K562 (cell line): Measurements from ENCODE around the gene ZYG11A.

Experiments used
- ESRRA ChIP-seq: fragments of 450-650 bp; IDR thresholded peaks from 2 replicates; pipeline ENCODE4 v1.6.1; 2014; ENCODE audit warnings: low read depth, mild to moderate bottlenecking, moderate library complexity, borderline replicate concordance
- GABPA ChIP-seq: fragments of 200-800 bp; sonication (Bioruptor generic); conservative IDR thresholded peaks from 2 replicates; pipeline ENCODE4 v1.6.1; 2016; ENCODE audit warnings: low read depth, missing genetic modification characterization, missing compliant biosample characterization
- ZBTB7A ChIP-seq: IDR thresholded peaks from 2 replicates; pipeline ENCODE4 v1.6.1; 2011; ENCODE audit warnings: low read depth, mild to moderate bottlenecking, low read length, moderate library complexity, borderline replicate concordance; ENCODE audit not compliant: control insufficient read depth
- ZNF232 ChIP-seq: sonication (generic); formaldehyde crosslinking; IDR thresholded peaks from 2 replicates; pipeline ENCODE4 v1.8.0; 2022; ENCODE audit warnings: mild to moderate bottlenecking, missing genetic modification reagents
- ZNF444 ChIP-seq: fragments of 250-450 bp; sonication (Bioruptor Pico); IDR thresholded peaks from 2 replicates; pipeline ENCODE4 v1.4.0; 2020; ENCODE audit warnings: mild to moderate bottlenecking, moderate library complexity
- TF ChIP-seq, protein P1 (sequence below): sonication (generic); formaldehyde crosslinking; IDR thresholded peaks from 2 replicates; pipeline ENCODE4 v1.8.1; 2022; ENCODE audit warnings: missing genetic modification reagents
- TF ChIP-seq, protein P2 (sequence below): IDR thresholded peaks from 3 replicates; pipeline ENCODE4 v1.6.1; 2011; ENCODE audit warnings: borderline replicate concordance, mild to moderate bottlenecking, moderate library complexity; ENCODE audit not compliant: insufficient read length; ENCODE audit errors: extremely low read depth

DNA sequence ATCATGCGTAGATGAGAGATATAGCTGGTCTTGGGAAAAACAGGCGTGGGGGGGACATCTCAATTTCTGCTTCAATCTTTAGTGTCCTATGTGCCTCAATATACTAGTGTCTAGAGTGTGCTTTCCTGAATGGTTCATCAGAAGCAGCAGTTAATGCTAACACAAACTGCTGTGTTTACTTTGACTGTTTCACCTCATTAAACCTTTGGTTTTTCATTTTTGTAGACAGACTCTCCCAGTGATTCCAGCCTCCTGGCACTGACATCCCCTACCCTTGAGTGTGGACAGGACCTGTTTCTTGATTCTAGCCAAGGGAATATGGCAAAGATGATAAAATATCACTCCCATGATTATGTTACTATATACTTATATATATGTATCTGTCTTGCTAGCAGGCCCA is 37.6 kb downstream of the ZYG11A start:
- TF ChIP-seq ZNF232 (CRISPR knock-in tag), result no peak
- TF ChIP-seq, protein P1, sequence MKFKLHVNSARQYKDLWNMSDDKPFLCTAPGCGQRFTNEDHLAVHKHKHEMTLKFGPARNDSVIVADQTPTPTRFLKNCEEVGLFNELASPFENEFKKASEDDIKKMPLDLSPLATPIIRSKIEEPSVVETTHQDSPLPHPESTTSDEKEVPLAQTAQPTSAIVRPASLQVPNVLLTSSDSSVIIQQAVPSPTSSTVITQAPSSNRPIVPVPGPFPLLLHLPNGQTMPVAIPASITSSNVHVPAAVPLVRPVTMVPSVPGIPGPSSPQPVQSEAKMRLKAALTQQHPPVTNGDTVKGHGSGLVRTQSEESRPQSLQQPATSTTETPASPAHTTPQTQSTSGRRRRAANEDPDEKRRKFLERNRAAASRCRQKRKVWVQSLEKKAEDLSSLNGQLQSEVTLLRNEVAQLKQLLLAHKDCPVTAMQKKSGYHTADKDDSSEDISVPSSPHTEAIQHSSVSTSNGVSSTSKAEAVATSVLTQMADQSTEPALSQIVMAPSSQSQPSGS (CRISPR knock-in tag), result no peak
- no peak for TF ChIP-seq GABPA (tag)
- TF ChIP-seq ZBTB7A, result no peak
- TF ChIP-seq ESRRA, result no peak
- no peak for TF ChIP-seq ZNF444
- TF ChIP-seq, protein P2, sequence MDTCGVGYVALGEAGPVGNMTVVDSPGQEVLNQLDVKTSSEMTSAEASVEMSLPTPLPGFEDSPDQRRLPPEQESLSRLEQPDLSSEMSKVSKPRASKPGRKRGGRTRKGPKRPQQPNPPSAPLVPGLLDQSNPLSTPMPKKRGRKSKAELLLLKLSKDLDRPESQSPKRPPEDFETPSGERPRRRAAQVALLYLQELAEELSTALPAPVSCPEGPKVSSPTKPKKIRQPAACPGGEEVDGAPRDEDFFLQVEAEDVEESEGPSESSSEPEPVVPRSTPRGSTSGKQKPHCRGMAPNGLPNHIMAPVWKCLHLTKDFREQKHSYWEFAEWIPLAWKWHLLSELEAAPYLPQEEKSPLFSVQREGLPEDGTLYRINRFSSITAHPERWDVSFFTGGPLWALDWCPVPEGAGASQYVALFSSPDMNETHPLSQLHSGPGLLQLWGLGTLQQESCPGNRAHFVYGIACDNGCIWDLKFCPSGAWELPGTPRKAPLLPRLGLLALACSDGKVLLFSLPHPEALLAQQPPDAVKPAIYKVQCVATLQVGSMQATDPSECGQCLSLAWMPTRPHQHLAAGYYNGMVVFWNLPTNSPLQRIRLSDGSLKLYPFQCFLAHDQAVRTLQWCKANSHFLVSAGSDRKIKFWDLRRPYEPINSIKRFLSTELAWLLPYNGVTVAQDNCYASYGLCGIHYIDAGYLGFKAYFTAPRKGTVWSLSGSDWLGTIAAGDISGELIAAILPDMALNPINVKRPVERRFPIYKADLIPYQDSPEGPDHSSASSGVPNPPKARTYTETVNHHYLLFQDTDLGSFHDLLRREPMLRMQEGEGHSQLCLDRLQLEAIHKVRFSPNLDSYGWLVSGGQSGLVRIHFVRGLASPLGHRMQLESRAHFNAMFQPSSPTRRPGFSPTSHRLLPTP, result no peak
